CD4-positive, alpha-beta T cell treated with Interleukin-10 for 1 hour (primary cell): Measurements from ENCODE around the gene CFAP74.

Source experiments
- DNase-seq: peaks from one replicate; pipeline ENCODE4 v3.0.0-alpha.2; 2020

Gene CFAP74

GRCh38 chr1:2003541-2004131 is at the start of gene CFAP74:
Gene CFAP74 (minus strand): TSS chr1:2003786. CDS start chr1:1990956, 12,830 bp downstream.
- DNase-seq, result no peak

GRCh38 chr1:2053217-2053616 is 49.6 kb upstream of the CFAP74 start:
- no peak for DNase-seq

- DNase-seq, result no peak
These were observed 49.2 kb upstream of the CFAP74 start for GRCh38 chr1:2052756-2053155.

DNA sequence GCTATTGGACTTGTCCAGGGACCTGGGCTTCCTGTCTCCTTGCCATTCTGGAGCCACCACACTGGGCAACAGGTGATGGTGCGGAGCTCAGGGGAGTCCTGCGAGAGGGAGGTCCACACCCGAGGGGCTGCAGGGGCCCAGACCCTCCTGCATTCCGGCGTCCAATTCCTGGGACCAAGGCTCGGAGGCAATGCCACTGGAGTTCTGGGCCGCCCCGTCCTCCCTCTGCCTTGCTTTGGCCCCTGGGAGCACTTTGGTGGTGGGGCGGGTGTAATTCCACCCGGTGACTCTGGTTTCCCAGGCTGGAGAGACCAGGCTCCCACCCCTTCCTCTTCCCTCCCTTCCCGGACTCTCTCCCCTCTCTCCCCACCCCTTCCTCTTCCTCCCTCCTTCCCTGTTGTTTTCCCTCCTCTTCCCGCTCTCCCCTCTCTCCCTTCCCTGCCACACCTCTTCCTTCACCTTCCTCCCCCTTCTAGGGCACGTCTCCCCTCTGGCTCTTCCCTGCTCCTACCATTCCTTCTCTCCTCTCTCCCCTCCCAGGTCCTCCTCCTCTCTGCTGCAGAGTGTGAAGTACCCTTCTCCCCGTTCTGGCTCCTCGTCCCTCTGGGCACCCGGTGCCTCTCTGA is 48.6 kb upstream of the CFAP74 start:
- DNase-seq, result no peak

GRCh38 chr1:2050793-2051682 is 47.5 kb upstream of the CFAP74 start:
- no peak for DNase-seq

GRCh38 chr1:2050461-2050792 is 46.8 kb upstream of the CFAP74 start:
- DNase-seq, result no peak

GRCh38 chr1:2049718-2050431 is 46.3 kb upstream of the CFAP74 start, which contains the start of gene PRKCZ:
Gene PRKCZ (plus strand): TSS chr1:2050411. CDS start chr1:2050631, 220 bp downstream.
- peak; percentile 95 for DNase-seq

DNA sequence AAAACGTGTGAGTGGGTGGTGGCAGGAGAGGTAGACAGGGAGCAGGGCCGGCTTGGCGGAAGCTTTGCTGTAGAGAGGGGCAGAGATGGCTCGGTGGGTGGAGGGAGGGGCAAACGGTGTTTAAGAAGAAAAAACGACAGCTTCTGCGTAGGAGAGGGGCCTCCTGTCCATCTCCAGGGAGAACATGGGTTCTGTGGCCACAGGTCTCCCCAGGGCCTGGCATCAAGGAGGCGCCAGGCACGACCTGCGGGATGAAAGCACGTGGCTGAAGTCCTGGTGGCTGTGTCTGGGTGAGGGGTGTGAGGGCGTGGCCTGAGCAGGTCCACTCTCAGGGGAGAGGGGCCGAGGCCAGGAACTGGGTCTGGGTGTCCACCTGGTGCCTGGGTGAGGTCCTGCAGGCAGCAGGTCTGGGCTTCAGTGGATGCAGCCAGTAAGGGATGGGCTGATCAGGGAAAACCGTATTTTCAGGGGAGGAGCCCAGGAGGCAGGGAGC is 45.7 kb upstream of the CFAP74 start:
- peak; percentile 12 for DNase-seq

DNA sequence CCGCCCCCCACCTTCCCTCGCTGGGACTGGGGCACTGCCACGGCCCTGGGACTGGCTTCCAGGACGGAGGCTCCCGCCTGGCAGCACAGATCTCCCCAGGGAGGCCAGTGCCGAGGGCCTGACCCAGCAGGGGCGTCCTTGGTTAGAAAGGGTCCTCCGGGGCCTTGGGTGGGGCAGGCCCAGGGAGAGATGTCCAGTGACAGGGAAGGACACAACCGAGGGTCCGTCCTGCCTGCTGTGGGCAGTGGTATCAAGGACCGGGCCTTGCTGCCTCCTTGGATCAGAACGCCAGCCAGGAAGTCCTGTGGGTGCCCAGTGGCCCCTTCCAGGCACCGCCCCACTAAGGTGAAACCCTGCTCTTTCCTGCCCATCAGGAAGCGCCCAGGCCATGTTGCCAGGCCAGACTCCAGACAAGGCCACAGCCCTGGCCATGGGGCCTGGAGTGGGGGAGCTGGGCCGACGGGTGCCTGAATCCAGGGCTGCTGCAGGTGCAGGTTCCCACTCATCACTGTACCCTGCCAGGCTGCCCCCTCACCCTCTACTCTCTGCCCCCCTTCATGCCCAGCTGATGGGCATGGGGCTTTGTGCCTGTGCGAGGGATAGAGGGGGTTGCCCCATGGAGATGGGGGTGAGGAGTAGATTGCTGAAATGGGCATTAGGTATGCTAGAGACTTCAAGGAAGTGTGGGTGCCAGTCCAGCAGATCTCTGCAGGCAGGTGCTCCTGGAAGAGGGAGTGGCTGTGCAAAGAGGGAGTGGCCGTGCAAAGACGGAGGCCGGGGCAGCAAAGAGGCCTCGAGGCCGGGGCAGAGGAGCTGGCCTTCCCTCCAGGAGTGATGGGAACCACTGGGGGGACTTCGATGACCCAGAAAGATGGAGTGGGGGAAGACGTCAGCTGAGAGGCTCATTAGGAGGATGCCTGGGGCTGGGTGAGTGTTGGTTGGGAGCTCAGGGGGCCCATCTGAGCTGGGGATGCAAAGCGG is 44.5 kb upstream of the CFAP74 start:
- DNase-seq, result no peak

DNA sequence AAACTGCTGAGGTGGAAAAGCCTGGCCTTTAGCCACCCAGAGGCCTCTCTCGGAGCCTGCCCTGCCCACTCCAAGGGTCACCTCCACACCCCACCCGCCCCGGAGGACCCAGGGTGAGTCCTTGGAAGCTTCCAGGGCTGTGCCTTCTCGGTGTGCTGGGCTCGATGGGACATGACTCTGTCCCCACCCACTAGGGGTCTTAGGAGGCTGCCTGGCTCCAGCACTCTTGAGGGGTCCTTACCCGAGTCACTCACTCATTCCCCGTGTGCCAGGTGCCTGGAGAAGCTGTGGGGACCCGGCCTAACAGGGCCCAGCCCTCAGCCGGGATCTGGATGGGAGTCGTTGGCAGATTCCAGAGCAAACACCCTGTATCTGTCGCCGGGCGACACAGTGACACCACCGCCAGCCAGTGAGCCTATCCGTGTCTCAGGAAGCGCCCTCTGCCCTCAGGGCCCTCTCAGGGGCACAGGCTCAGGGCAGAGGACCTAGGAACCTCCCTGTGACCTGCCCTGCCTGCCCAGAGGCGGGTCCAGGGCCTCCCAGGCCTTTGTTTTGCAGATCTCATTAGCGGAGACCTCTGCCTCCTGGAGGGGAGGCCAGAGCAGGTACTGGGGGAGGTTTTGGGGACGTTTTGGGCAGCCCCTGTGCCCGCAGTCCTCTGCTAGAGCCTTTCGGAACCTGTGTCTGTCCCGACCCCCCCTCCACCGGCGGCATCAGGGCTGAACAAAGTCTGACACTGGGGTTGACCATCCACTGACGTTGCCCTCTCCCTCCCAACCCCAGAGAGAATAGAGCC is 43.6 kb upstream of the CFAP74 start:
- no peak for DNase-seq

DNA sequence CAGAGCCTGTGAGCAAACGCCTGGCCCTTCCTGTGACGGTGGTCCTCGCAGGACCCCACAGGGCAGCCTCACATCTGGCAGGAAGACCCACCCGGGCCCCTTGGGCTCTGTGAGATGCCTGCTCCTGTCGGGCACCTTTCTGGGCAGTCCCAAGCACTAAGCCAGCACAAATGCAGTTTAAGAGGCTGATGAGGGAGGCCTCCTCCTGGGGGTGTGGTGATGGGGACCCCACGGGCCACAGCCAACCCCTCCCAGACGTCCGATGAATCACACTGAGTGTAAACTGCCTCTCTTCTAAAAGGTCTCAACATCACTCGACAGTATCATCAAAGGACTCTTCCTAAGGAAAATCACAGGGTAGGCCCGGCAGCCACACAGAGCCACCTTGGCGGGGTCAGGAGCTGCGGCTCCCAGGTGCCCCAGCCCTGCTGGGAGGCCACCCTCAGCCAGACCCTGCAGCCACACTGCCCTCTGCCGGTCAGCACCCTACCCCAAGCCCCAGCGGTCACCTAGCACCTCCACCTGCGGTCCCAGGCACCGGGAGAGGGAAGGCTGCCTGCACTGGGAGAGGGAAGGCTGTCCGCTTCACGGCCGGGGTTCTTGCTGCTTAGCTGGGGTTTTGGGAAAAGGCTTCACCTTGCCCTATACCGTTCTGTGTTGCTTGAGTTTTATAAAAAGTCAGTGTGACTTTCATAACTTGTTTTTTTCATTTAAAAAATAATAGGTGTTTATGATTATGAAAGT is 42.8 kb upstream of the CFAP74 start:
- DNase-seq, result peak; percentile 45

- DNase-seq, result no peak
These were observed 42.0 kb upstream of the CFAP74 start for GRCh38 chr1:2045468-2046173.

DNA sequence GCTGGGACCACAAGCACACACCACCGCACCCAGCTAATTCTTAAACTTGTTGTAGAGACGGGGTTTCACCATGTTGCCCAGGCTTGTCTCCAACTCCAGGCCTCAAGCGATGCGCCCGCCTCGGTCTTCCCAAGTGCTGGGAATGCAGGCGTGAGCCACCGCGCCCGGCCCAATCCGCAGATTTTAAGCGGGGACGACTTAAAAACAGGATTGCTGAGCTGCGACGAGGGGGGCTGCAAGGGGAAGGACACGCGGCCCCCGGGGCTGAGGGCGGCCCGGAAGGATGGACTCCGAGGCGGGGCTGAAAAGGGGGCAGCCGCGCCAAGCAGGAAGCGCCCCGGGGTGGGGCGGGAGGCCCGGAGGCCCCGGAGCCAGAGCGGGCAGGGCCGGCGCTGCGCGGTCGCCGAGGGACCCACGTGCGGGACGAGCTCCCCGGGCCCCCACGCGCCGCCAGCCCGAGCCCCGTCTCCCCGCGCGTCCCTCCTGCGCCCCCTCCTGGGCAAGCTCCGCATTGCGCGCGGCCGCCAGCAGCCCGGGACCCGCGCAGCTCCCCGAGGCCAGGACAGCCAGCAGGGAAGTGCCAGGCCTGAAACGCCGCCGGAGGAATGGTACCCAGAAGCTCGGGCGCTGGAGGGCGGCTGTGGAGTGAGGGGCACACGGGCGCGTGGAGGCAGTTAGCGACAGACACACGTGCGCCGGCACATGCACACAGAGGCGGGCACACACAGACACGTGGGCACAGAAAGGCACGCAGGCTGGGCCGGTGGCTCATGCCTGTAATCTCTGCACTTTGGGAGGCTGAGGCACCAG is 41.1 kb upstream of the CFAP74 start:
- peak; percentile 82 for DNase-seq

GRCh38 chr1:2043886-2044285 is 40.3 kb upstream of the CFAP74 start:
- no peak for DNase-seq

DNA sequence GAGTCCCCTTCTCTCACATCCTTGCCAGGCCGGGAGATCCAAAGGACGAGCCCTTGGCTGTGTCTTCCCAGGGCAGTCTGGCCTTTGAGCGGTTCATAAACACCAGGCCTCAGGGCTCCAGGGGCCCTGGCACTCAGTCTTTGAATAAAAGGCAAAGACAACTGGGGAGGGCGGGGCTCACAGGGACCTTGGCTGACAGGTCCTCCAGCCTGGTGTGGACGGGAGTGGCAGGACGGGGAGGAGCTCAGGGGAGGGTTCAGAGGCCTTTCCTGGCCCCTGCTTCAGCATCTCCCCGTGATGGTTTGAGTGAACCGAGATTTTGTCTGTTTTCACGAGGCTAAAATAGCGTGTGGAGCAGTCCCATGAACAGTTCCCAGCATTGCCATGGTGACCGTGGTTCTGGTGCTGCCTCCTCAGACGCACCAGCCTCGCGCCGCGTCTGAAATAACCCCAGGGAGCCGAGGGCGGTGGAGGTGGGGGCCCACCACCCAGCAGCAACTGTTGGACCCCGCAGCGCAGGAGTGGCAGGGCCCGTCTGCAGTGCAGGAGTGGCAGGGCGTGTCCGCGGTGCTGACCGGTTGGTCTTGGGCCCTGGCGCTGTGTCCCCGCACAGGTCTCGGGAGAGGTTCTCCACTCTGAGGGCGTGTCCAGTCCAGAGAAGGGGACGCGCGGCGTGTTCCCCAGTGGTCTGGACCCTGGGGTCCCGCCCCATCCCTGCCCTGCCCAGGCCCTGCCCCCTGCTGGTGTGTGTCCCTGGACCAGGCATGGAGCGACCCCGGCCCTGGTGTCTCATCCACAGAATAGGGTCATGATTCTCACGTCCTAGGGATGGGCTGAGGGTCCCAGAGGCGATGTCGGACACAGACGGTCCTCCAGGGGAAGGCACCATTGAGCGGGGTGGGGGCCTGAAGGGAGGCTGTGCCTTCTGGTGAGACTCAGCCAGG is 39.5 kb upstream of the CFAP74 start:
- DNase-seq, result no peak

GRCh38 chr1:2041887-2042286 is 38.3 kb upstream of the CFAP74 start:
- no peak for DNase-seq

DNA sequence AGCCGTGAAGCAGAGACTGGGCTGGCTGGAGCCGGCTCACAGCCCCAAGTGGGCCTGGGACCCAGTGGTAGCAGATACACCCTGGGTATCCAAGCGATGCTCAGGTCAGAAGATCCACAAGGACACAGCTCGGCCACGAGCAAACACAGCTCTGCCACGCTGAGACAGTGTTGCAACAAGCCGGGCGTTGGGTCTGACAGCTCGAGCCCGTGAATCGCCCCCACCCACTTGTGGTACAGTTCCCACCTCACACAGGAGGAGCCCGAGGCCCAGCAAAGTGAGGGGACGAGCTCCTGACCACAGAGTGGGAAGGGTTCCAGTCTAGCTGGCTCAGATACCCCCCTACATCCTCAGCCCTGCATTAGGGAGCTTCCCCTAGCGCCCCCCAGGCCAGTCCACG is 37.7 kb upstream of the CFAP74 start:
- DNase-seq, result no peak
